K562 (cell line): ENCODE data around the gene SLC19A1. TPM values are rescaled to one million over a fixed set of nuclear protein-coding genes. Genes with fewer than 3 reads are reported as not detected.

Source experiments
- ADNP ChIP-seq: fragments of 200-800 bp; sonication (Bioruptor generic); IDR thresholded peaks from 2 replicates; pipeline ENCODE4 v1.6.1; 2016; ENCODE audit warnings: missing genetic modification characterization, missing compliant biosample characterization
- ATF7 ChIP-seq: fragments of 450-650 bp; IDR thresholded peaks from 2 replicates; pipeline ENCODE4 v1.7.1; 2014; ENCODE audit warnings: mild to moderate bottlenecking, moderate library complexity
- CBFB ChIP-seq: sonication (generic); formaldehyde crosslinking; IDR thresholded peaks from 2 replicates; pipeline ENCODE4 v1.4.0; 2020; ENCODE audit warnings: mild to moderate bottlenecking, missing genetic modification reagents
- CBX1 ChIP-seq: sonication (generic); IDR thresholded peaks from 2 replicates; pipeline ENCODE4 v1.6.1; 2016; ENCODE audit warnings: antibody characterized with exemption, low read depth, mild to moderate bottlenecking
- CGGBP1 ChIP-seq: fragments of 250-450 bp; sonication (Bioruptor Pico); IDR thresholded peaks from 2 replicates; pipeline ENCODE4 v1.9.0; 2021; ENCODE audit warnings: mild to moderate bottlenecking
- EWSR1 ChIP-seq: fragments of 450-650 bp; IDR thresholded peaks from 2 replicates; pipeline ENCODE4 v1.6.1; 2018; ENCODE audit warnings: borderline replicate concordance, mild to moderate bottlenecking, low read depth, moderate library complexity; ENCODE audit not compliant: partially characterized antibody
- GATA2 ChIP-seq: sonication (generic); formaldehyde crosslinking; IDR thresholded peaks from 2 replicates; pipeline ENCODE4 v1.4.0; 2020; ENCODE audit warnings: mild to moderate bottlenecking, missing genetic modification reagents
- MAX ChIP-seq: sonication (generic); formaldehyde crosslinking; IDR thresholded peaks from 2 replicates; pipeline ENCODE4 v1.9.0; 2022; ENCODE audit warnings: mild to moderate bottlenecking, missing genetic modification reagents
- MCM2 ChIP-seq: fragments of 450-650 bp; IDR thresholded peaks from 2 replicates; pipeline ENCODE4 v1.6.1; 2017; ENCODE audit warnings: low read depth, mild to moderate bottlenecking
- NFIC ChIP-seq: fragments of 450-650 bp; IDR thresholded peaks from 2 replicates; pipeline ENCODE4 v1.6.1; 2017; ENCODE audit warnings: mild to moderate bottlenecking, inconsistent platforms
- POLR2A ChIP-seq: fragments of 450-650 bp; conservative IDR thresholded peaks from 2 replicates; pipeline ENCODE4 v1.6.1; 2016
- XRCC3 ChIP-seq: fragments of 450-650 bp; IDR thresholded peaks from 2 replicates; pipeline ENCODE4 v1.6.1; 2017; ENCODE audit warnings: mild to moderate bottlenecking, moderate library complexity
- ZNF311 ChIP-seq: fragments of 250-450 bp; sonication (Bioruptor Pico); IDR thresholded peaks from 2 replicates; pipeline ENCODE4 v1.4.0; 2020; ENCODE audit warnings: mild to moderate bottlenecking, moderate library complexity
- ZNF318 ChIP-seq, 2 experiments: fragments of 450-650 bp; IDR thresholded peaks; 2 replicates each; pipeline ENCODE4 v1.6.1; 2016; ENCODE audit warnings: mild to moderate bottlenecking in 2 of 2, borderline replicate concordance in 1 of 2, low read depth in 1 of 2, moderate library complexity in 1 of 2
- polyA plus RNA-seq, 8 experiments: library from polyadenylated mRNA; depleted of rRNA in 4 of 8; stranded (reverse) in 5 of 8; unstranded in 3 of 8; fragments of >200 nt; fragmentation: Nextera tagmentation in 2 of 8; fragmentation: Illumina TruSeq in 1 of 8; extraction: Ambion mirVana in 2 of 8; extraction: Trizol in 1 of 8; gene quantifications; 2 replicates each; pipeline versions ENCODE4 v1.2.1 to v1.2.3, GENCODE V29; 2011 to 2014; ENCODE audit warnings: inconsistent platforms in 1 of 8, missing spikeins in 1 of 8
- total RNA-seq, 7 experiments: library from RNA; depleted of rRNA in 6 of 7; stranded (reverse); fragments of >200 nt in 6 of 7; fragmentation: Illumina TruSeq in 2 of 7; extraction: Trizol in 2 of 7; gene quantifications; 2 replicates each; pipeline versions ENCODE4 v1.2.1 to v1.2.3, GENCODE V29; 2011 to 2021; ENCODE audit warnings: low replicate concordance in 1 of 7
- TF ChIP-seq, protein P1 (sequence below), 2 experiments: fragments of 250-450 bp in 1 of 2; fragments of 450-650 bp in 1 of 2; sonication (Bioruptor Pico) in 1 of 2; IDR thresholded peaks; 2 replicates each; pipeline versions ENCODE4 v1.6.1 to v1.8.0; 2016 to 2021; ENCODE audit warnings: mild to moderate bottlenecking in 2 of 2, moderate library complexity in 2 of 2, missing compliant biosample characterization in 1 of 2, missing genetic modification characterization in 1 of 2
- TF ChIP-seq, protein P2 (sequence below), 2 experiments: fragments of 450-650 bp in 1 of 2; sonication (generic) in 1 of 2; formaldehyde crosslinking; conservative IDR thresholded peaks; 2 replicates each; pipeline versions ENCODE4 v1.4.0 to v1.8.1; 2020 to 2022; ENCODE audit warnings: mild to moderate bottlenecking in 1 of 2, missing genetic modification reagents in 1 of 2

Gene SLC19A1
- total and polyA plus RNA-seq, 9 of the 15 experiments (the other 6 are each of a cell fraction or from before 2014, with no cell fraction given): 0.65 to 88.7 (median 12.0) TPM

- TF ChIP-seq, protein P1, sequence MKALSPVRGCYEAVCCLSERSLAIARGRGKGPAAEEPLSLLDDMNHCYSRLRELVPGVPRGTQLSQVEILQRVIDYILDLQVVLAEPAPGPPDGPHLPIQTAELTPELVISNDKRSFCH (CRISPR knock-in tag; IDR thresholded peaks at IDR 0.05): no peak
- TF ChIP-seq, protein P1 (tag; IDR thresholded peaks at IDR 0.05): peak; percentile 47; the same call in 1 of the 2 replicates
- TF ChIP-seq CBX1 (peak; percentile 47; the same call in 1 of the 2 replicates), NFIC (peak; percentile 78), CBFB (CRISPR knock-in tag) (peak; percentile 45; the same call in 1 of the 2 replicates), ADNP (peak; percentile 32), ZNF311 (CRISPR knock-in tag) (no peak), XRCC3 (no peak), GATA2 (no peak), MAX (CRISPR knock-in tag) (peak; percentile 74), POLR2A (no peak), CGGBP1 (CRISPR knock-in tag) (no peak), MCM2 (no peak), EWSR1 (no peak), ZNF318 (IDR thresholded peaks at IDR 0.05; ENCODE audit: borderline replicate concordance in 1 of 2, low read depth in 1 of 2) (no peak), ATF7 (0 out of 2 replicates have a peak, but pooled peaks have one; percentile 42)
- TF ChIP-seq, protein P2, sequence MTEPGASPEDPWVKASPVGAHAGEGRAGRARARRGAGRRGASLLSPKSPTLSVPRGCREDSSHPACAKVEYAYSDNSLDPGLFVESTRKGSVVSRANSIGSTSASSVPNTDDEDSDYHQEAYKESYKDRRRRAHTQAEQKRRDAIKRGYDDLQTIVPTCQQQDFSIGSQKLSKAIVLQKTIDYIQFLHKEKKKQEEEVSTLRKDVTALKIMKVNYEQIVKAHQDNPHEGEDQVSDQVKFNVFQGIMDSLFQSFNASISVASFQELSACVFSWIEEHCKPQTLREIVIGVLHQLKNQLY (CRISPR knock-in tag; conservative IDR thresholded peaks at IDR 0.05): no peak
These were observed 48.7 kb upstream of the SLC19A1 start (continued) for GRCh38 chr21:45590726-45591618.
